Activated naive CD8-positive, alpha-beta T cell (primary cell): ENCODE results near the gene SLC25A21.
A peak's percentile ranks its signal among the peaks of the same experiment; 100 is the strongest.

ENCODE experiments used
- H3K27ac Mint-ChIP-seq: one replicate; pipeline ENCODE4 v1.8.0; 2021; ENCODE audit warnings: mixed read lengths
- H3K27me3 Mint-ChIP-seq: one replicate; pipeline ENCODE4 v1.8.0; 2021; ENCODE audit warnings: mixed read lengths
- H3K36me3 Mint-ChIP-seq: one replicate; pipeline ENCODE4 v1.8.0; 2021; ENCODE audit warnings: mixed read lengths
- H3K4me1 Mint-ChIP-seq: one replicate; pipeline ENCODE4 v1.8.0; 2021; ENCODE audit warnings: low read depth, mixed read lengths
- H3K4me3 Mint-ChIP-seq: one replicate; pipeline ENCODE4 v1.8.0; 2021; ENCODE audit warnings: mild to moderate bottlenecking, mixed read lengths
- H3K9me3 Mint-ChIP-seq: one replicate; pipeline ENCODE4 v1.8.0; 2021; ENCODE audit warnings: low read depth, mixed read lengths

SLC25A21 gene

GRCh38 chr14:36653962-36654793, 518.2 kb downstream of the SLC25A21 start:
- H3K36me3 Mint-ChIP-seq = peaks cover 3% of the 10 kb centered on the region
- H3K4me1 Mint-ChIP-seq = peaks cover 37% of the 10 kb centered on the region
- H3K4me3 Mint-ChIP-seq = peak overlapping the region; percentile 23
- H3K9me3 Mint-ChIP-seq = no peaks in the 10 kb centered on the region
- H3K27ac Mint-ChIP-seq = no peak overlapping the region
- H3K27me3 Mint-ChIP-seq = peaks cover 60% of the 10 kb centered on the region

- H3K27ac Mint-ChIP-seq = no peak overlapping the region
- no peaks in the 10 kb centered on the region for H3K9me3 Mint-ChIP-seq
- H3K4me1 Mint-ChIP-seq = peaks cover 34% of the 10 kb centered on the region
- H3K27me3 Mint-ChIP-seq = peaks cover 60% of the 10 kb centered on the region
- H3K4me3 Mint-ChIP-seq = no peak overlapping the region
- peaks cover 3% of the 10 kb centered on the region for H3K36me3 Mint-ChIP-seq
Measured at GRCh38 chr14:36653413-36653812, 519.0 kb downstream of the SLC25A21 start.

GRCh38 chr14:36652542-36653201, 519.7 kb downstream of the SLC25A21 start:
- Mint-ChIP-seq H3K4me1 (peaks cover 35% of the 10 kb centered on the region), H3K9me3 (no peaks in the 10 kb centered on the region), H3K36me3 (peaks cover 3% of the 10 kb centered on the region), H3K27ac (no peak overlapping the region), H3K4me3 (no peak overlapping the region), H3K27me3 (peaks cover 62% of the 10 kb centered on the region)

GRCh38 chr14:36649872-36650650, 522.3 kb downstream of the SLC25A21 start:
- H3K9me3 Mint-ChIP-seq = no peaks in the 10 kb centered on the region
- no peaks in the 10 kb centered on the region for H3K36me3 Mint-ChIP-seq
- no peak overlapping the region for H3K27ac Mint-ChIP-seq
- H3K4me1 Mint-ChIP-seq = peaks cover 15% of the 10 kb centered on the region
- H3K4me3 Mint-ChIP-seq = no peak overlapping the region
- peaks cover 55% of the 10 kb centered on the region for H3K27me3 Mint-ChIP-seq

- H3K4me1 Mint-ChIP-seq = peaks cover 6% of the 10 kb centered on the region
- peaks cover 50% of the 10 kb centered on the region for H3K27me3 Mint-ChIP-seq
- no peaks in the 10 kb centered on the region for H3K9me3 Mint-ChIP-seq
- no peak overlapping the region for H3K4me3 Mint-ChIP-seq
- no peaks in the 10 kb centered on the region for H3K36me3 Mint-ChIP-seq
- no peak overlapping the region for H3K27ac Mint-ChIP-seq
Measured at GRCh38 chr14:36647824-36648753, 524.3 kb downstream of the SLC25A21 start.

- H3K27me3 Mint-ChIP-seq = peaks cover 46% of the 10 kb centered on the region
- no peak overlapping the region for H3K27ac Mint-ChIP-seq
- no peak overlapping the region for H3K4me3 Mint-ChIP-seq
- no peaks in the 10 kb centered on the region for H3K9me3 Mint-ChIP-seq
- no peaks in the 10 kb centered on the region for H3K36me3 Mint-ChIP-seq
- peaks cover 6% of the 10 kb centered on the region for H3K4me1 Mint-ChIP-seq
Measured at GRCh38 chr14:36647417-36647823, 525.0 kb downstream of the SLC25A21 start.

- Mint-ChIP-seq H3K36me3 (no peaks in the 10 kb centered on the region), H3K27me3 (peaks cover 47% of the 10 kb centered on the region), H3K27ac (no peak overlapping the region), H3K4me3 (no peak overlapping the region), H3K4me1 (peaks cover 6% of the 10 kb centered on the region), H3K9me3 (no peaks in the 10 kb centered on the region)
Measured at GRCh38 chr14:36646664-36647416, 525.6 kb downstream of the SLC25A21 start.

- Mint-ChIP-seq H3K36me3 (no peaks in the 10 kb centered on the region), H3K9me3 (peaks cover 4% of the 10 kb centered on the region), H3K4me1 (no peaks in the 10 kb centered on the region), H3K27me3 (peaks cover 14% of the 10 kb centered on the region), H3K4me3 (no peak overlapping the region), H3K27ac (no peak overlapping the region)
Measured at GRCh38 chr14:36633580-36633979, 538.8 kb downstream of the SLC25A21 start.
